T-helper 22 cell (primary cell): ENCODE results near the gene MAPT.

Experiments
- DNase-seq: peaks from one replicate; pipeline ENCODE4 v3.0.0-alpha.2; 2020; ENCODE audit warnings: low read depth

Gene MAPT

DNA sequence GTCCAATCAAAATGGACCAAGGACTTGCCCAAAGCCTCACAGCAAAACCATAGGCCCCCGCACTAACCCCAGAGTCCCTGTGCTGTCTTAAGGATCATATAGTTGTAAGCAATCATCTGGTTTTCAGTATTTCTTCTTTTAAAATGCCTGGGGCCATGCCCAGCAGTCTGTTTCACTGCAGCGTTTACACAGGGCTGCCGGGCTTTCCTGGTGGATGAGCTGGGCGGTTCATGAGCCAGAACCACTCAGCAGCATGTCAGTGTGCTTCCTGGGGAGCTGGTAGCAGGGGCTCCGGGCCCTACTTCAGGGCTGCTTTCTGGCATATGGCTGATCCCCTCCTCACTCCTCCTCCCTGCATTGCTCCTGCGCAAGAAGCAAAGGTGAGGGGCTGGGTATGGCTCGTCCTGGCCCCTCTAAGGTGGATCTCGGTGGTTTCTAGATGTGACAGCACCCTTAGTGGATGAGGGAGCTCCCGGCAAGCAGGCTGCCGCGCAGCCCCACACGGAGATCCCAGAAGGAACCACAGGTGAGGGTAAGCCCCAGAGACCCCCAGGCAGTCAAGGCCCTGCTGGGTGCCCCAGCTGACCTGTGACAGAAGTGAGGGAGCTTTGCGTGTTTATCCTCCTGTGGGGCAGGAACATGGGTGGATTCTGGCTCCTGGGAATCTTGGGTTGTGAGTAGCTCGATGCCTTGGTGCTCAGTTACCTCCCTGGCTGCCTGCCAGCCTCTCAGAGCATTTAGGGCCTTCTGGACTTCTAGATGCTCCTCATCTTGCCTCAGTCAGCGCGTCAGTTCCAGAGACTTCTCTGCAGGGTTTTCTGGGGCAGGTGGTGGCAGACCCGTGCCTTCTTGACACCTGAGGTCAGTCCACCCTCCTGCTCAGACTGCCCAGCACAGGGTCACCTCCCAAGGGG lies 79.8 kb downstream of the MAPT start:
- no peak for DNase-seq

- DNase-seq = no peak
These were observed 80.7 kb downstream of the MAPT start for GRCh38 chr17:45974916-45975630.

- DNase-seq = no peak
These were observed 81.4 kb downstream of the MAPT start for GRCh38 chr17:45975640-45976295.

DNA sequence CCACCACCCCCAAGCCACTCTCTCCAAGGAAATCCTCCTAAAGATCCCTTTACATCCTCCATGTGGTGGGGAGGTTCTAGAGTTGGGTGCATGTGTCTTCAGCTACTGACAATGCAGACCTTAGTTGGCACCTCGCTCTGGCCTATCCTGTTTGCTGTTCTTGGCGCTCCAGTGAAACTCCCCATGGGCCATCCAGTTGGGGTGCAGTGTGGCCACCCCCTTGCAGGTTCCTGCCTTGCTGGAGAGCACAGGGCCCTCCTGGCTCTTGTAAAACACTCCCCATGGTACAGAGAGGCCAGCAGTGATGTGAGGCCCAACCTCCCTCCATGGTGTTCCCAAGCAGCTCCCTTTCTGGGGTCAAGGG lies 82.0 kb downstream of the MAPT start:
- DNase-seq = no peak

- DNase-seq = no peak
These were observed 82.6 kb downstream of the MAPT start for GRCh38 chr17:45976755-45977505.

DNA sequence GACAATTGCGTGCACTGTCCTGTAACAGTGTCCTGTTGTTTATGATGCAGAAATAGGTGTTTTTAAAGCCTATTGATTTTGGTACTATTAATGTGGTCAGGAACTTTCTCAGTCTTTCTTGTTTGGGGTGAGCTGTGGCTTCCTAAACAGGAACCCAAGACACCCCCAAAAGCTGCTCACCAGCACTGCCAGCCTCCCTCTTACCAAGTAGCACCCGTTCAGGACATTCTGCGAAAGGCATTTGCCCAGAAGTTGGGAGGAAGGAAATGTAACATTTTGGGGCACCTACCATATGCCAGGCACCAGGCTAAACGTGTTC lies 83.1 kb downstream of the MAPT start:
- DNase-seq = no peak

DNA sequence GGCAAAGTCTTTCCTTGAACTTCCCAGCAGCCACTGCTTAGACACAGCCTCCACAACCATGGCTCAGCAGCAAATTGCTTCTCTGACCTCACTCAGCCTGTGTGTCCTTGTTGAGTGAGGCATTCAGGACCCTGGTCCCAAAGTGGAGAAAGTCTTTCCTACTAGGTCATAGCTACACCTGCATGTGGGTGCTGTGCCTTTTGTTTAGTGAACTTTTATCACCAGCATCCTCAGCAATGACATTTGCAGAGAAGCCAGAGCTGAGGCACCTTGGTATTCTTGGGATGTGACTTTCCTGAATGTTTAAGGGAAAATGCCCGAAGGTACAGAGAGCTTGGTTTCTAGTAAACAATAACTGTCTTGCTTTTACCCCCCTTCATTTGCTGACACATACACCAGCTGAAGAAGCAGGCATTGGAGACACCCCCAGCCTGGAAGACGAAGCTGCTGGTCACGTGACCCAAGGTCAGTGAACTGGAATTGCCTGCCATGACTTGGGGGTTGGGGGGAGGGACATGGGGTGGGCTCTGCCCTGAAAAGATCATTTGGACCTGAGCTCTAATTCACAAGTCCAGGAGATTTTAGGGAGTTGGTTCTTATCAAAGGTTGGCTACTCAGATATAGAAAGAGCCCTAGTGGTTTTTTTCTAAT lies 83.7 kb downstream of the MAPT start:
- no peak for DNase-seq

DNA sequence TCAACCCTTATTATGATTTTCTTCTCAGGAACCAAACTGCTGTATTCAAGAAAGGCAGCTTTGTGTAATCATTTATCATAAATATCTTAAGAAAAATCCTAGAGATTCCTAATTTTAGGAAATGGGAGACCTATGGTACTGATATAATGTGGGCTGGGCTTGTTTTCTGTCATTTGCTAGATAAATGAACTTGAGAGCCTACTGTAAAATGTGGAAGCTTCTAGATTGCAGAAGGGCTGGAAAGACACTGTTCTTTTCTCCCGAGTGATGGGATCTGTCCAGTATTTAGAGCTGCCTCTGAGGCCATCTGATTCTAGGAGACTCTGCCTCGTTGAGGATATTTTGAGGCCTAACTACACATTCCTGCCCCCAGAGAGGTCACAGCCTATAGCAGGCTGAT lies 84.8 kb downstream of the MAPT start:
- DNase-seq = no peak

GRCh38 chr17:45980855-45981254 lies 86.5 kb downstream of the MAPT start:
- DNase-seq = no peak

GRCh38 chr17:45981306-45981705 lies 87.0 kb downstream of the MAPT start:
- DNase-seq = no peak

GRCh38 chr17:45982791-45983613 lies 88.6 kb downstream of the MAPT start:
- DNase-seq = no peak

- DNase-seq = no peak
These were observed 89.4 kb downstream of the MAPT start for GRCh38 chr17:45983614-45984310.

DNA sequence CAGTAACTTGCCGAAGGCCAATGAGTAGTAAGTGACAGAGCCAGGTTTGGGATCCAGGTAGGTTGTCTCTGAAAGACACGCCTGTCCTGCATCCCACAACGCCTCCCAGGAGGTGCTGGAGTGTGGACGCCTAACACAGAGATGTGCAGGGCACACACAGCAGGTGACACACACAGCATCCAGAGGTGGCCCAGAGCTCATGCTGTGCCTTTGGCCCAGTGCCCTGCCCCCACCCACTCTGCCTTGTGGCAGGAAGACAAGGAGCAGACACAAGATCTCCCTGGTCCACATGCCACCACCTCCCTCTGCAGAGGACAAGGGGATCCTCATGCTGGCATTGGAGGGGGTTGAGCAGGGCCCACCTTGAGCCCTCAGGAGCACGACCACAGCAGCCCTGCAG lies 90.0 kb downstream of the MAPT start:
- DNase-seq = no peak

DNA sequence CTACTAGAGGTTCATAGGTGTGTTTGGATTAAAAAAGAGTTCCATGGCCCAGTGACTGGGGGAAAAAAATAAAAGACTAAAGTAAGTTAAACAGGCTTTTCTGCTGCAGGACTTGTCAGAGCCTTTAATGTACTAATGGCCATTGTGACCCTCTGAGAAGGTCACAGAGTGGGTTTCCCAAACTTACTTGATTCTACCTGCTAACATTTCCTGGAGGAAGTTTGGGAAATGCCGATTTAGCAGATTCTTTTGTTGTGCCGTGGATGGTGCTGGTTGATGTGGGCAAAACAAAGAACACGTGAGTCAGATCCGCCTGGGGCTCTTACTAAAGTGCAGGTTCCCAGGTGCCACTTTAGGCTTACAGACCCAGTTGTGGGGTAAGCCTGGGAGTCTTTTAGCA lies 91.1 kb downstream of the MAPT start:
- DNase-seq = no peak

DNA sequence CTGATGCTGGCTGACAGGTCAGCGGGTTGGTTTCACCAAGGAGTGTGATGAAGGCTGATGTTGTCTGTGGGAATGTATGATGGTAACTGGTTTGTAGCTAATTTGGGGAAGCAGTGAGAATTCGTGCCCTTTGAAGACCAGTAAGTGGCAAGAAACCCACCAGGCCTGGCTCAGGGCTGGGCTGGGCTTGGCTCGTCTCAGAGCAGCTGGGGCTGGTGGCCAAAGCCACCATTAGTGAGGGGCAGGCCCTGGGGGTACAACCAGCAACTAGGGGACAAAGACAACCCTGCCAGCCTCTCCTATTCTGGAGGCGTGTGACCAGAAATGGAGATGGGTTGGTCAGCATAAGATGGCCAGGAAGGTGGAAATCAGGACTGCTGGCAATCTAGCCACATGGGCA lies 91.7 kb downstream of the MAPT start:
- no peak for DNase-seq

DNA sequence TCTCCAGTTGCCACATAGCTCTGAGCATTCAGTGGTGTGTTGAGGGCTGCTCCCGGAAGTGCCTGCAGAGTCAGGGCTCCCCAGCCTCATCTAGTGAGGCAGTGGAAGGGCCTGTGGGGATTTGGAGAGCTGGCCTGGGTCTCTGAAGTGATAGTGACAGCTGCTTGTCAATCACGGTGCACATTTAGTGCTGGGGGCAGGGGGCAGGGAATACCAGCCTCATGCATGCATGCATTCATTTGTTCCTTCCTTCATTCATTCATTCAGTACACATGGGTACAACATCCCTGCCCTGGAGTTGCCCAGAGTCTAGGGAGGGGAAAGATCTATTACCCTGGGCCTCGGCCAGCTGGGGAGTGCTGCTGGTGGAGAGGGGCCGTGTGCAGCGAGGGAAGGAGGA lies 93.4 kb downstream of the MAPT start:
- DNase-seq = no peak

- DNase-seq = no peak
These were observed 95.4 kb downstream of the MAPT start for GRCh38 chr17:45989759-45990158.

- DNase-seq = no peak
These were observed 96.5 kb downstream of the MAPT start for GRCh38 chr17:45990886-45991285.

GRCh38 chr17:45991341-45991740 lies 97.0 kb downstream of the MAPT start:
- no peak for DNase-seq

- no peak for DNase-seq
These were observed 97.8 kb downstream of the MAPT start for GRCh38 chr17:45992175-45992574.
